ENCODE data around the gene WWTR1.

The WWTR1 gene

DNA sequence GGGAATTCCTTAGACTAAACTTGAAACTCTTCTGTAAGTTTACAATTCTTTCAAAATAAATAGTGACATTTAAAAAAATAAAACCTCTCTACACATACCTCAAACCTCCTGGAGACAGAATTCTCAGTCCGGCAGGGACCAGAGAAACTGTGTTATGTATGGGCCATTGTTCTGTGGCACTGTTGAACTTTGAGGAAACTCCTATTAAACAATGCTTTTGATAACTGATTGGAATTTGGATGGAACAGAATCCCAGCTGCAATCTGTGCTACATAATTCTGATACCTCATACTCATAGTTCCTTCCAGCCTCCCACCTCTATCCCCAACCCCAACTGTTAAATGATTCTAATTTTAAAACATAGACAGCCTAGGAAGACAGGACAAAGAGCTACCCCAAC lies 98.3 kb downstream of the WWTR1 start:
- in situ Hi-C loops (cut with MboI; ENCODE audit: low sequenced_read_pairs, unreplicated experiment), result no loop called here
- DNase-seq (ENCODE audit: low spot score), result no peak
- TF ChIP-seq, protein P1, sequence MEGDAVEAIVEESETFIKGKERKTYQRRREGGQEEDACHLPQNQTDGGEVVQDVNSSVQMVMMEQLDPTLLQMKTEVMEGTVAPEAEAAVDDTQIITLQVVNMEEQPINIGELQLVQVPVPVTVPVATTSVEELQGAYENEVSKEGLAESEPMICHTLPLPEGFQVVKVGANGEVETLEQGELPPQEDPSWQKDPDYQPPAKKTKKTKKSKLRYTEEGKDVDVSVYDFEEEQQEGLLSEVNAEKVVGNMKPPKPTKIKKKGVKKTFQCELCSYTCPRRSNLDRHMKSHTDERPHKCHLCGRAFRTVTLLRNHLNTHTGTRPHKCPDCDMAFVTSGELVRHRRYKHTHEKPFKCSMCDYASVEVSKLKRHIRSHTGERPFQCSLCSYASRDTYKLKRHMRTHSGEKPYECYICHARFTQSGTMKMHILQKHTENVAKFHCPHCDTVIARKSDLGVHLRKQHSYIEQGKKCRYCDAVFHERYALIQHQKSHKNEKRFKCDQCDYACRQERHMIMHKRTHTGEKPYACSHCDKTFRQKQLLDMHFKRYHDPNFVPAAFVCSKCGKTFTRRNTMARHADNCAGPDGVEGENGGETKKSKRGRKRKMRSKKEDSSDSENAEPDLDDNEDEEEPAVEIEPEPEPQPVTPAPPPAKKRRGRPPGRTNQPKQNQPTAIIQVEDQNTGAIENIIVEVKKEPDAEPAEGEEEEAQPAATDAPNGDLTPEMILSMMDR (IDR thresholded peaks at IDR 0.05; ENCODE audit: borderline replicate concordance, control extremely low read depth, extremely low read depth, insufficient read depth, missing control alignments), result no peak

DNA sequence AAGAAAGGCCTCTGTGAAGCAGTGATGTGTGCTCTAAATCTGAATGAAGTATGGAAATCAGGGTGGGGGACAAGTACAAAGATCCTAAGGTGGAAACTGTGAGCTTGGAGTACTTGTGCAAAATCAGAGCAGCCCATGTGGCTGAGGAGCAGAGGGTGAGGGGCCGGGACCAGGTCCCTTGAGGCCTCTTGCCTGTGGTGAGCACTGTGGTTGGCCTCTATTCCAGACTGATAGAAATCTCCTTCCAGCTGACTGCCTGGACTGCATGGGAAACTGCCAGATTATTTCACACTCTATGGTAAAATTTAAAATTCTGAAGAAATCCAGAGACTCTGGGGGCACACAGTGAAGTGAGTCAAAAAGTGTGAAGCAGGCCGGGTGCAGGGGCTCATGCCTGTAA lies 101.9 kb downstream of the WWTR1 start:
- no peak for DNase-seq (ENCODE audit: low spot score)
- TF ChIP-seq, protein P1 (IDR thresholded peaks at IDR 0.05; ENCODE audit: borderline replicate concordance, control extremely low read depth, extremely low read depth, insufficient read depth, missing control alignments), result no peak
- in situ Hi-C loops (cut with MboI; ENCODE audit: low sequenced_read_pairs, unreplicated experiment), result no loop called here

DNA sequence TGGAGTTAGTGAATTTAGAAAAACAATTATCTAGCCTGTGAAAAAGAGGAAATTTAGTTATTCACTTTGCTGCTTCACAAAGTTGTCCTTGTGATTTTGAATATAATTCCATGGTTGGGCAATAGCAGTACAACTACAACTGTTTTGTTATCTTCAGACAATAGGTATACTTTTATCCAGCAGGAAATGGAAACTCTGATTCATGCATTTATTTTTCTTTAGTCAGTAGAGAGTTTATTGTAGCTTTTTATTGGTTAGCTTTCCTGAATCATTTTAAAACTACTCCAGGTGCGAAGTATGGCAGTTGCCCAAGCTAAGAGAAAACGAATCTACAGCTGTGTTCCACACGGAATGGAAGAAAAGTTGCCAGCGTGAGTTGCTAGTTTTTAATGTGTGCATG lies 103.0 kb downstream of the WWTR1 start:
- DNase-seq (ENCODE audit: low spot score), result no peak
- TF ChIP-seq, protein P1 (IDR thresholded peaks at IDR 0.05; ENCODE audit: borderline replicate concordance, control extremely low read depth, extremely low read depth, insufficient read depth, missing control alignments), result no peak
- in situ Hi-C loops (cut with MboI; ENCODE audit: low sequenced_read_pairs, unreplicated experiment), result no loop called here

DNA sequence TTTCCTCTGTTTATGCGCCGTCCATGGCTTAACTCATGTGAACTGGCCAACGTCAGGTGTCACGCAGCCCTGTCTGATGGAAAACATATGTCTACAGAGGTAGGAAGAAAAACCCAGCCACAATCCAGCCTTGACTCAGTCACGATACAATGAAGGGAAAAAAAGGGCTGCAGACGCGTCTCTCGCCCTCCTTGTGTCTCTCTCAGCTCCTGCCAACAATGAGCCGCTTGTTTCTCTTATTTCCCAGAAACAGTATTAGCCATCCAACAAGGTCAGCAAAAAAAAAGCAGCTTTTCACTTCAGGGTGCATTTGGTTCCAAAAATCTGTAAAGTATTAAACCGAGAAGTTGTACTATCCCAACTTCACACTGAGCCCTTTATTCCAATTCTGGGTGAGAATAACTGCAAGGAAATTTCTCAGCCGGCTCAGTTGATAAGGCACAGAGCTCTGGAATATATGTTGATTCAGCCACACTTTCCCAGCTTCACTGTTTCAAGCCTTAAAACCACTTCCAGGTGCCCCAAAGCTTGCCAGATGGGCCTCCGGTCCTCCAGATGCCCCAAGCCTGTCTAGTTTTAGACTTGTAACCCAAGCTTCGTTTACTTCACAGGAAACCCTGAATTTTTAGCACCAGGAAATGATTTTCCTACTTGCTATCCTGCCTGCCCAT lies 103.9 kb downstream of the WWTR1 start:
- TF ChIP-seq, protein P1 (IDR thresholded peaks at IDR 0.05; ENCODE audit: borderline replicate concordance, control extremely low read depth, extremely low read depth, insufficient read depth, missing control alignments), result no peak
- no peak for DNase-seq (ENCODE audit: low spot score)
- in situ Hi-C loops (cut with MboI; ENCODE audit: low sequenced_read_pairs, unreplicated experiment), result no loop called here

- TF ChIP-seq, protein P1 (IDR thresholded peaks at IDR 0.05; ENCODE audit: borderline replicate concordance, control extremely low read depth, extremely low read depth, insufficient read depth, missing control alignments), result no peak
- in situ Hi-C loops (cut with MboI; ENCODE audit: low sequenced_read_pairs, unreplicated experiment), result no loop called here
- no peak for DNase-seq (ENCODE audit: low spot score)
Observed at GRCh38 chr3:149552700-149553099, 105.1 kb downstream of the WWTR1 start.

- TF ChIP-seq, protein P1 (IDR thresholded peaks at IDR 0.05; ENCODE audit: borderline replicate concordance, control extremely low read depth, extremely low read depth, insufficient read depth, missing control alignments), result no peak
- in situ Hi-C loops (cut with MboI; ENCODE audit: low sequenced_read_pairs, unreplicated experiment), result no loop called here
- DNase-seq (ENCODE audit: low spot score), result no peak
Observed at GRCh38 chr3:149551500-149551899, 106.3 kb downstream of the WWTR1 start.

Measured in GM13976 (cell line).